ENCODE measurements around the gene DDHD1. TPM values are rescaled to one million over a fixed set of nuclear protein-coding genes. Genes with fewer than 3 reads are reported as not detected.

Gene DDHD1
- total RNA-seq, 2 experiments from 2014 or later, result 42.5 to 44.5 TPM

DNA sequence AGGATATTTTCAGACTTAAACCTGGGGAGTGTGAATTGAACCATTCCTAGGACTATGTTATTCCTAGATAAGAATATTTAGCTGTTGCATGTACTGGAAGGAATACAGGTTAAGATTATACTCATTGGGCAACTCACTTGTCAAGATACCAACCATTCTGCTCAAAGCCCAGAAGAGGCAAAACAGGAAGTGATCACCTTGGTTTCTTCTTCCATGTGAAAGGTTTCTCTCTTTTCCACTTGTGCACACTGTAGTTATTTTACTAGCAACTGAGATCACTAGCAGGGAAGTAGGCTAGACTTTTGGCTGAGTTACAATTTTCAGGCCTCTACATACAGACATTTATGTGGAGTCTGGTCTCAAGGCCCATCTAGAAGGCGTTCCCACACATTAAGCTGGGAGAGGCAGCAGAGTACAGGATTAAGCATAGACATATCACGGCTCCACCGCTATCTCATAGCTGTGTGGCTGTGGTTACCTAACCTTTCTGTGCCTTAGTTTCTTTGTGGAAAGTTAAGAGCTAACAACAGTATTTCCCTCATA, 118.4 kb downstream of the DDHD1 start:
- H3K27ac Mint-ChIP-seq, result no peak overlapping the region
- H3K9me3 Mint-ChIP-seq, result peaks cover 2% of the 10 kb centered on the region

DNA sequence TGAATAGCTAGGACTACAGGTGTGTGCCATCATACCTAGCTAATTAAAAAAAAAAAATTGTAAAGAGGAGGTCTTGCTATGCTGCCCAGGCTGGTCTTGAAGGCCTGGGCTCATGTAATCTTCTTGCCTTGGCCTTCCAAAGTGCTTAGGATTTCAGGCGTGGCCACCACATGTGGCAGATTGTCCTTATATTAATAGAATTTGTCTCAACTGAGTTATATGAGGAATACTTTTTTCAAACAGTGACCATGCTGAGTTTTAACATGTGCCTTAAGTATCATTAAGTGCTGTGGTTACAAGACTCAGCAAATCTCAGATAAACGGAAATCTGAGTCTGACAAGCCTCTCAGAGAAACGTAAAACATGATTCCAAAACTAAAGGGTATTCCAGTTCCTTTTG, 119.1 kb downstream of the DDHD1 start:
- ATAC-seq (ENCODE audit: poor library complexity), result no peak
- Histone ChIP-seq H3K36me3 (ENCODE audit: insufficient read depth, low read length) (peaks cover 16% of the 10 kb centered on the region), H3K27me3 (ENCODE audit: control insufficient read depth in 1 of 2, insufficient read depth in 2 of 2, low read length in 2 of 2) (no peaks in the 10 kb centered on the region), H3K4me3 (ENCODE audit: low read length) (no peak overlapping the region), H3K4me1 (ENCODE audit: insufficient read depth, low read length) (no peaks in the 10 kb centered on the region), H3K27ac (ENCODE audit: low read depth in 1 of 2, low read length in 2 of 2) (no peak overlapping the region), H3K9me3 (ENCODE audit: control insufficient read depth in 1 of 2, insufficient read depth in 1 of 2, low read length in 2 of 2) (no peaks in the 10 kb centered on the region)
- no peak for DNase-seq
- ChIA-PET CTCF (no interaction called here), POLR2A (no interaction called here)
- Mint-ChIP-seq H3K27me3 (no peaks in the 10 kb centered on the region), H3K4me1 (ENCODE audit: low read depth) (peaks cover 6% of the 10 kb centered on the region), H3K27ac (no peak overlapping the region), H3K36me3 (ENCODE audit: low read depth) (peaks cover 50% of the 10 kb centered on the region), H3K4me3 (no peak overlapping the region), H3K9me3 (peaks cover 4% of the 10 kb centered on the region)
- TF ChIP-seq, protein P1, sequence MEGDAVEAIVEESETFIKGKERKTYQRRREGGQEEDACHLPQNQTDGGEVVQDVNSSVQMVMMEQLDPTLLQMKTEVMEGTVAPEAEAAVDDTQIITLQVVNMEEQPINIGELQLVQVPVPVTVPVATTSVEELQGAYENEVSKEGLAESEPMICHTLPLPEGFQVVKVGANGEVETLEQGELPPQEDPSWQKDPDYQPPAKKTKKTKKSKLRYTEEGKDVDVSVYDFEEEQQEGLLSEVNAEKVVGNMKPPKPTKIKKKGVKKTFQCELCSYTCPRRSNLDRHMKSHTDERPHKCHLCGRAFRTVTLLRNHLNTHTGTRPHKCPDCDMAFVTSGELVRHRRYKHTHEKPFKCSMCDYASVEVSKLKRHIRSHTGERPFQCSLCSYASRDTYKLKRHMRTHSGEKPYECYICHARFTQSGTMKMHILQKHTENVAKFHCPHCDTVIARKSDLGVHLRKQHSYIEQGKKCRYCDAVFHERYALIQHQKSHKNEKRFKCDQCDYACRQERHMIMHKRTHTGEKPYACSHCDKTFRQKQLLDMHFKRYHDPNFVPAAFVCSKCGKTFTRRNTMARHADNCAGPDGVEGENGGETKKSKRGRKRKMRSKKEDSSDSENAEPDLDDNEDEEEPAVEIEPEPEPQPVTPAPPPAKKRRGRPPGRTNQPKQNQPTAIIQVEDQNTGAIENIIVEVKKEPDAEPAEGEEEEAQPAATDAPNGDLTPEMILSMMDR (IDR thresholded peaks at IDR 0.05), result no peak
- intact Hi-C loops (cut with DNase I, micrococcal nuclease), result no loop called here

More for the DNA sequence above, 118.4 kb downstream of the DDHD1 start:
- no peak overlapping the region for H3K4me3 Mint-ChIP-seq
- Histone ChIP-seq H3K4me3 (ENCODE audit: low read length) (no peak overlapping the region), H3K27ac (ENCODE audit: low read depth in 1 of 2, low read length in 2 of 2) (no peak overlapping the region), H3K4me1 (ENCODE audit: insufficient read depth, low read length) (no peaks in the 10 kb centered on the region), H3K27me3 (ENCODE audit: control insufficient read depth in 1 of 2, insufficient read depth in 2 of 2, low read length in 2 of 2) (no peaks in the 10 kb centered on the region), H3K36me3 (ENCODE audit: insufficient read depth, low read length) (peaks cover 23% of the 10 kb centered on the region), H3K9me3 (ENCODE audit: control insufficient read depth in 1 of 2, insufficient read depth in 1 of 2, low read length in 2 of 2) (no peaks in the 10 kb centered on the region)
- H3K4me1 Mint-ChIP-seq (ENCODE audit: low read depth), result peaks cover 3% of the 10 kb centered on the region
- no peaks in the 10 kb centered on the region for H3K27me3 Mint-ChIP-seq
- ChIA-PET CTCF (no interaction called here), POLR2A (no interaction called here)
- ATAC-seq (ENCODE audit: poor library complexity), result no peak
- TF ChIP-seq, protein P1 (IDR thresholded peaks at IDR 0.05), result no peak
- intact Hi-C loops (cut with DNase I, micrococcal nuclease), result no loop called here
- no peak for DNase-seq
- H3K36me3 Mint-ChIP-seq (ENCODE audit: low read depth), result peaks cover 56% of the 10 kb centered on the region

DNA sequence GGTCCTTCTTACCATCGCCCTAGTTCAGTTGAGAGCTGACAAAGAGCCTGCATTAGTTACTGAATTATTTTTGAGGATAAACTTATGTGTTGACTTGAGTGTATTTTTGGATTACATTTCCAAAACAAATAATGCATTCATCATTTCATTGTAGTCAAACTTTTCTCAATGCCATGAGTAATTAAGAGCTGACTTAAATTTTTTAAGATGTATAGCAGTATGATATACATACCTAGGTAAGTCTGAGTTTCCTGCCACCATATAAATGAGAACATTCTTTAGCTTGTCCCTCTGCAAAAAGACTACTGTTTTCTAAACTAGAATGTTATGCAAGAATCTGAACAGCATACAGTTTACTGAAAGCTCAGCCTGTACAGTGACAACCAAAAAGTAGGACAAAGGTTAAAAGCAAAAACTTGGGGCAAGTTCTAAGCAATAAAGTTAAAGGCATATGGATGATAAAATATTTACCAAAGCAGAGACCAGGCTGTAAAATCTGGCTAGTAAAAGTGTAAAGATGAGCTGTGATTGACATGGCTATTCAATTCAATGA, 120.2 kb downstream of the DDHD1 start:
- CTCF ChIA-PET, result no interaction called here
- Histone ChIP-seq H3K4me1 (ENCODE audit: insufficient read depth, low read length) (no peaks in the 10 kb centered on the region), H3K9me3 (ENCODE audit: control insufficient read depth in 1 of 2, insufficient read depth in 1 of 2, low read length in 2 of 2) (no peaks in the 10 kb centered on the region), H3K36me3 (ENCODE audit: insufficient read depth, low read length) (peaks cover 5% of the 10 kb centered on the region), H3K4me3 (ENCODE audit: low read length) (no peak overlapping the region), H3K27ac (ENCODE audit: low read depth in 1 of 2, low read length in 2 of 2) (no peak overlapping the region), H3K27me3 (ENCODE audit: control insufficient read depth in 1 of 2, insufficient read depth in 2 of 2, low read length in 2 of 2) (no peaks in the 10 kb centered on the region)
- ATAC-seq (ENCODE audit: poor library complexity) (no peak), DNase-seq (no peak)
- peaks cover 39% of the 10 kb centered on the region for H3K36me3 Mint-ChIP-seq (ENCODE audit: low read depth)
- H3K9me3 Mint-ChIP-seq, result peaks cover 4% of the 10 kb centered on the region
- intact Hi-C loops (cut with DNase I, micrococcal nuclease), result no loop called here
- no peak overlapping the region for H3K27ac Mint-ChIP-seq
- H3K4me3 Mint-ChIP-seq, result no peak overlapping the region
- no peaks in the 10 kb centered on the region for H3K27me3 Mint-ChIP-seq
- POLR2A ChIA-PET, result no interaction called here
- peaks cover 10% of the 10 kb centered on the region for H3K4me1 Mint-ChIP-seq (ENCODE audit: low read depth)
- TF ChIP-seq, protein P1 (IDR thresholded peaks at IDR 0.05), result no peak
